Measurements from ENCODE around the gene ROBO2.

The ROBO2 gene

DNA sequence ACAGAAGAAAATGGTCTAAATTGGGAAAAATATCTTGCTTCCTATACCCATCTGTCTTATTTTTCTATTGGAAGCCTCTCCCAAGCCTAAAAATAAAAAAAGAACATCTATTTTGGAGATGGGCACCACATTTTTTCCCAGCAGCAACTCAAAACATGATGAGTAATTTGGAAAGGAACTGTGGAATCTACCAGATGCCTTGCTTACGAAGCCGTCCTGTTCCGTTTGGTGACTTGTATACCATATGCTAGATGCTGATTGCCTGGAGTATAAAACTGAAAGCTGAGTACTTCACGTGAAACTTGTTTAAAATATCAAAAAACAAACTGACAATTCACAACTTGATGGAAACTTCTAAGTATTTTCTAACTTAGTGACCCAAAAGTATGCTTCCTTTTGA lies 491.0 kb downstream of the ROBO2 start:
- no peak overlapping the region for H3K4me3 ChIP-seq (ENCODE audit: low read length)
- TF ChIP-seq, protein P1, sequence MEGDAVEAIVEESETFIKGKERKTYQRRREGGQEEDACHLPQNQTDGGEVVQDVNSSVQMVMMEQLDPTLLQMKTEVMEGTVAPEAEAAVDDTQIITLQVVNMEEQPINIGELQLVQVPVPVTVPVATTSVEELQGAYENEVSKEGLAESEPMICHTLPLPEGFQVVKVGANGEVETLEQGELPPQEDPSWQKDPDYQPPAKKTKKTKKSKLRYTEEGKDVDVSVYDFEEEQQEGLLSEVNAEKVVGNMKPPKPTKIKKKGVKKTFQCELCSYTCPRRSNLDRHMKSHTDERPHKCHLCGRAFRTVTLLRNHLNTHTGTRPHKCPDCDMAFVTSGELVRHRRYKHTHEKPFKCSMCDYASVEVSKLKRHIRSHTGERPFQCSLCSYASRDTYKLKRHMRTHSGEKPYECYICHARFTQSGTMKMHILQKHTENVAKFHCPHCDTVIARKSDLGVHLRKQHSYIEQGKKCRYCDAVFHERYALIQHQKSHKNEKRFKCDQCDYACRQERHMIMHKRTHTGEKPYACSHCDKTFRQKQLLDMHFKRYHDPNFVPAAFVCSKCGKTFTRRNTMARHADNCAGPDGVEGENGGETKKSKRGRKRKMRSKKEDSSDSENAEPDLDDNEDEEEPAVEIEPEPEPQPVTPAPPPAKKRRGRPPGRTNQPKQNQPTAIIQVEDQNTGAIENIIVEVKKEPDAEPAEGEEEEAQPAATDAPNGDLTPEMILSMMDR (conservative IDR thresholded peaks at IDR 0.05; ENCODE audit: low read depth, low read length), result no peak
- DNase-seq (ENCODE audit: low read depth), result no peak

DNA sequence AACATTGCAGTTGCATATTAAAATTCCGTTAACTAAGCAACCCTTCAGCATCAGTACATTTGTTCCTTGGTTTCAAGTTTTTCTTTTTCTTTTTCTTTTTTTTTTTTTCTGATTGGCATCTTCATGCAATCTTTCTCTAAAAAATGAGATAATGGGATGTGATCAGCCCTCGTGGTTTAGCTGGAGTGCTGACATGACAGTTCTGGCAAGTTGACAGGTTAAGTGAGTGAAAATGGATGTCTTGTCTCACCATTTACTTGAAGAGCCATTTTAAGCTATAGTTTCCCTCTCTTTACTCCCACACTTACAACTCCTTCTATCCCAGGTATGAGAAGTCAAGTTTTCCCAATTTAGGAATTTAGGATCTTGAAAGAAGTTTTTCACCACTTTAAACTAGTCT lies 495.2 kb downstream of the ROBO2 start:
- TF ChIP-seq, protein P1 (conservative IDR thresholded peaks at IDR 0.05; ENCODE audit: low read depth, low read length), result no peak
- DNase-seq (ENCODE audit: low read depth), result no peak
- no peak overlapping the region for H3K4me3 ChIP-seq (ENCODE audit: low read length)

DNA sequence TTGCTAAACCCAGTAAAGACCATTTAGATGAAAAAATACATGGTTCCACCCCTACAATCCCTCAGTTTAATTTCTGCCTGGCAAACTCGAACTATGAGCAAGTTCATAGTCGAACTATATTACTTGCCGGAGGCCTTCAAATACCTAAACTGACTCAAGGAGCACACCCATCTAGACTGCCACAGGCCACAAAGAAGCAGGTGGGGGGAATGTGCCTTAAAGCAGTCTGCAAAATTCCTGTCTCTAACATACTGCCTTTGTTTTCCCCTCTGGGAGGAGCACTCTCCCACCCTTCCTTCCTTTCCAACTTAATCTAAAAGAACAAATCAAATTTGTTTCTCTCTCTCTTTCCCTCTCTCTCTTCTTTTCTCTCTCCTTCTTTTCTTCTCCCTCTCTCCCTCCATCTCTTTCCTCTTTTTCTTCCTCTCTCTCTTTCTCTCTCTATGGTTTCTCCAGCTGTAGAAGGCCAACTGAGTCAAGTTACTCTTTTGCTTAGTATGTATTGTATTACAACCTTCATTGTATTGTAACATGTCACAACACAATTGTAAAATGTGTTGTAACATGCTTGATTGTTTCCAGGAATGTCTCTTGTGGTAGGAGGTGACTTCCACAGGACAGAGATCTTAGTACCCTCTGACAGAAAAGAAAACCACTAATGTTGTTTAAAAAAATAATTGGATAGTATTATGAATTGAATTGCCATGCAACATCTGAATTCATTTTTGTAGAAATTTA lies 496.3 kb downstream of the ROBO2 start:
- TF ChIP-seq, protein P1 (conservative IDR thresholded peaks at IDR 0.05; ENCODE audit: low read depth, low read length), result peak; percentile 3
- DNase-seq (ENCODE audit: low read depth), result no peak
- H3K4me3 ChIP-seq (ENCODE audit: low read length), result no peak overlapping the region

DNA sequence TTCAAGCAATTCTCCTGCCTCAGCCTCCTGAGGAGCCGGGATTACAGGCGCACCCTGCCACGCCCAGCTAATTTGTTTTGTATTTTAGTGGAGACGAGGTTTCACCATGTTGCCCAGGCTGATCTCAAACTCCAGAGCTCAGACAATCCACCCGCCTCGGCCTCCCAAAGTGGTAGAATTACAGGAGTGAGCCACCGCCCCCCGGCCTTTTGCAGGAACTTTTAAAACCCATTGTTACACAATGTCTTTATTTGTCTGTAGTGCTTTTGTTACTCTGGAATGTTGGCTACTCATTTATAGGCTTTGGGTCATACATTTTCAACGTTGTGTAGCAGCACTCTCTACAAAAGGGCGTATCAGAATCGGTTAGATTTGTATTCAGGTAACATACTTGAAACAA lies 499.1 kb downstream of the ROBO2 start:
- no peak overlapping the region for H3K4me3 ChIP-seq (ENCODE audit: low read length)
- TF ChIP-seq, protein P1 (conservative IDR thresholded peaks at IDR 0.05; ENCODE audit: low read depth, low read length), result no peak
- no peak for DNase-seq (ENCODE audit: low read depth)

DNA sequence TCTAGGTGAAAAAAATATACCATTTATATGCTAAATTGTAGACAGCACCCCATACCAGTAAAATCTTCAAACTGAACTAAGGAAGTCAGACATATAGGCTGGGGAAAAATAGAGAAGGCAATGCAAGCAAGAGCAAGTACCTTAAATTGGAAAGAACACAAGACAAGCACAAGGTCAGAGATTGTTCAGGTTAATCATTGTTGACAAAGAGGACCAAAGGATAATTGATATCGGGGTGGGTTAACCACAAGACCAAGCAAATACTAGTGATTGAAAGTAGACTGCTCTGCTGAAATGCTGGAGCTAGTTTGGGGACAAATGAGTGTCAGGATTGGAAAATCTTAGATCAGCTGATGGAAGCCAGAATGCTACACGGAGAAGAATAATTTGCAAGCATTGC lies 499.8 kb downstream of the ROBO2 start:
- no peak overlapping the region for H3K4me3 ChIP-seq (ENCODE audit: low read length)
- DNase-seq (ENCODE audit: low read depth), result no peak
- TF ChIP-seq, protein P1 (conservative IDR thresholded peaks at IDR 0.05; ENCODE audit: low read depth, low read length), result no peak

DNA sequence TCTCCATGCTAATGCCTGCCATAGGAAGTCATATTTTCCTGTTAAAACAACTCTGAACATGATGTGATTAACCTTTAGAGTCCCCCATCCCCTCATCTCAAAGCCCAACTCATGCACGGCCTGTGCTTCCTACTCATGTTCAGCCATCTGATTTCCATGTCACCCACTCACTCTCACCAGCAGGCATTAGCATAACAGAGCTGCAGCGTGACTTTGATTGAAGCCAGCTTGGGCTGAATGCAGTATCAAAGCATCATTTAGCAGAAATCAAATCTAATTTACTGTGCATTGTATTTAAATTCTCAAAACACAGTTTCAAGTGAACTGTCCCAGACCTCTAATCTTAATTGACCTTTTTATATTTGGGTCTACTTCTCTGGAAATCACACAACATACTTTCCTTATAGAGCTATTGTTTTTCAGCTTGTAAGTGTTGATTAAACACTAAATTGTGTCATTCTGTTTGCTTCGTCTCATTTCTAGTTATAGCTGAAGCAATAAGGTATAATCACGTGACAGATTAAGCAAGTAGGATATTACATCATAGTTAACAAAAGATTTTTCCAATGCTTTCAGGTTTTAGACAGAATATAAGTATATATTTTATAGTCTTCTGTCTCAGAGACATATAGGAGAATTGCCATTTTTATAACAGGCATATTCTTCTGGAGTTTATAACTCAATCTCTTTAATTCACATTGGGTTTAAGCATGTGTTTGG lies 501.5 kb downstream of the ROBO2 start:
- no peak overlapping the region for H3K4me3 ChIP-seq (ENCODE audit: low read length)
- no peak for DNase-seq (ENCODE audit: low read depth)
- TF ChIP-seq, protein P1 (conservative IDR thresholded peaks at IDR 0.05; ENCODE audit: low read depth, low read length), result no peak

DNA sequence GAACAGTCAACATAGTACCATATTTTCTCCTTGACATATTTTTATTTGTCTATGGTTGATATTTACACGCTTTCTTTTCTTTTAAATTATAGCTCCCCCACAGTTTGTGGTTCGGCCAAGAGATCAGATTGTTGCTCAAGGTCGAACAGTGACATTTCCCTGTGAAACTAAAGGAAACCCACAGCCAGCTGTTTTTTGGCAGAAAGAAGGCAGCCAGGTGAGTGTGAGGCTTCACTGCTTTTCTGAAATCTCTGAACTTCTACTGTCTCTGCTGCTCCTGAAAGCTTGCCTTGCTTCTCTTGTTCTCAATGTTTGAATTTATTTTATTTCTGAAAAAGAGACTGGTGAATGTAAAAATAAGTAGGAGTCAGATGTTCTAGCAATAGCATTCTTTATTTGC lies 506.3 kb downstream of the ROBO2 start:
- no peak for DNase-seq (ENCODE audit: low read depth)
- H3K4me3 ChIP-seq (ENCODE audit: low read length), result no peak overlapping the region
- TF ChIP-seq, protein P1 (conservative IDR thresholded peaks at IDR 0.05; ENCODE audit: low read depth, low read length), result no peak
